RCC 7860 (cell line): Measurements from ENCODE around the gene ZNF462.

ENCODE experiments used
- DNase-seq: peaks from one replicate; pipeline ENCODE4 v3.0.0-alpha.2; 2015; ENCODE audit warnings: low spot score
- FAIRE-seq: peaks from 2 replicates; lab custom pipeline; 2012; peaks lifted over from hg19 to GRCh38; lab: Jason Lieb, UNC

The ZNF462 gene

GRCh38 chr9:107043886-107044285 is 180.9 kb downstream of the ZNF462 start:
- no peak for DNase-seq
- no peak for FAIRE-seq

GRCh38 chr9:107044872-107045271 is 181.9 kb downstream of the ZNF462 start:
- FAIRE-seq (no peak), DNase-seq (no peak)

GRCh38 chr9:107046692-107047091 is 183.7 kb downstream of the ZNF462 start:
- FAIRE-seq = no peak
- no peak for DNase-seq

- DNase-seq (no peak), FAIRE-seq (no peak)
Observed at GRCh38 chr9:107049046-107049802, 186.3 kb downstream of the ZNF462 start.

GRCh38 chr9:107049803-107050184 is 186.8 kb downstream of the ZNF462 start:
- FAIRE-seq (no peak), DNase-seq (no peak)

- DNase-seq (no peak), FAIRE-seq (no peak)
Observed at GRCh38 chr9:107051392-107051791, 188.4 kb downstream of the ZNF462 start.

- DNase-seq (no peak), FAIRE-seq (no peak)
Observed at GRCh38 chr9:107054146-107054545, 191.2 kb downstream of the ZNF462 start.

- FAIRE-seq (no peak), DNase-seq (no peak)
Observed at GRCh38 chr9:107059220-107059619, 196.3 kb downstream of the ZNF462 start.

GRCh38 chr9:107060062-107060461 is 197.1 kb downstream of the ZNF462 start:
- FAIRE-seq (no peak), DNase-seq (no peak)
